Neural progenitor cell (in vitro differentiated cells): ENCODE results near the gene HTT-AS. TPM values are rescaled to one million over a fixed set of nuclear protein-coding genes. Genes with fewer than 3 reads are reported as not detected.

ENCODE experiments used
- DNase-seq: peaks from one replicate; pipeline ENCODE4 v3.0.0-alpha.2; 2016; ENCODE audit warnings: low spot score
- H2AFZ ChIP-seq: fragments of 200-600 bp; sonication (generic); replicated peaks from 2 replicates; pipeline ENCODE4 v1.6.1; 2016; ENCODE audit warnings: antibody characterized with exemption
- H3F3A ChIP-seq: fragments of 200-600 bp; sonication (generic); 2 replicates; pipeline ENCODE4 v1.6.1; 2016; ENCODE audit warnings: antibody characterized with exemption, low read depth
- H3K27ac ChIP-seq: fragments of 200-600 bp; sonication (generic); 2 replicates; pipeline ENCODE4 v1.5.1; 2016; ENCODE audit warnings: mild to moderate bottlenecking
- H3K27me3 ChIP-seq: fragments of 200-600 bp; sonication (generic); 2 replicates; pipeline ENCODE4 v1.6.1; 2016; ENCODE audit warnings: mild to moderate bottlenecking, moderate library complexity
- H3K36me3 ChIP-seq: fragments of 200-600 bp; sonication (generic); 2 replicates; pipeline ENCODE4 v1.5.1; 2016
- H3K4me1 ChIP-seq: fragments of 200-600 bp; sonication (generic); 2 replicates; pipeline ENCODE4 v1.6.1; 2016; ENCODE audit warnings: mixed run types
- H3K4me2 ChIP-seq: fragments of 200-600 bp; sonication (generic); 2 replicates; pipeline ENCODE4 v1.6.1; 2016
- H3K4me3 ChIP-seq: fragments of 200-600 bp; sonication (generic); 2 replicates; pipeline ENCODE4 v1.5.1; 2016
- H3K79me2 ChIP-seq: fragments of 200-600 bp; sonication (generic); 2 replicates; pipeline ENCODE4 v1.6.1; 2016; ENCODE audit warnings: low read depth
- H3K9ac ChIP-seq: fragments of 200-600 bp; sonication (generic); 2 replicates; pipeline ENCODE4 v1.6.1; 2016
- H3K9me3 ChIP-seq: fragments of 200-600 bp; sonication (generic); 2 replicates; pipeline ENCODE4 v1.5.1; 2016; ENCODE audit warnings: low read depth
- H4K20me1 ChIP-seq: fragments of 200-600 bp; sonication (generic); 2 replicates; pipeline ENCODE4 v1.6.1; 2016; ENCODE audit warnings: low read depth
- H3K27ac Mint-ChIP-seq: 3 replicates; pipeline ENCODE4 v1.8.0; 2021; ENCODE audit warnings: mixed read lengths
- H3K27me3 Mint-ChIP-seq: 2 replicates; pipeline ENCODE4 v1.8.0; 2022; ENCODE audit warnings: low read depth, mild to moderate bottlenecking, inconsistent platforms, moderate library complexity, mixed read lengths; ENCODE audit not compliant: insufficient read depth
- H3K36me3 Mint-ChIP-seq: 3 replicates; pipeline ENCODE4 v1.8.0; 2021; ENCODE audit warnings: mixed read lengths
- H3K4me1 Mint-ChIP-seq: 3 replicates; pipeline ENCODE4 v1.8.0; 2021; ENCODE audit warnings: mixed read lengths
- H3K4me3 Mint-ChIP-seq: 3 replicates; pipeline ENCODE4 v1.8.0; 2021; ENCODE audit warnings: mild to moderate bottlenecking, moderate library complexity, mixed read lengths
- H3K9me3 Mint-ChIP-seq: 3 replicates; pipeline ENCODE4 v1.8.0; 2020; ENCODE audit warnings: mixed read lengths
- EZH2 ChIP-seq: fragments of 200-600 bp; sonication (generic); IDR thresholded peaks from 2 replicates; pipeline ENCODE4 v1.6.1; 2017; ENCODE audit warnings: antibody characterized with exemption, mild to moderate bottlenecking, moderate library complexity
- EZH2phosphoT487 ChIP-seq: fragments of 200-600 bp; sonication (generic); IDR thresholded peaks from 2 replicates; pipeline ENCODE4 v1.6.1; 2017; ENCODE audit warnings: antibody characterized with exemption
- total RNA-seq: library from RNA; depleted of rRNA; stranded (reverse); fragments of >200 nt; gene quantifications from 2 replicates; pipeline ENCODE4 v1.2.3, GENCODE V29; 2015; ENCODE audit warnings: low replicate concordance
- TF ChIP-seq, protein P1 (sequence below): fragments of 200-600 bp; sonication (generic); IDR thresholded peaks from 2 replicates; pipeline ENCODE4 v1.5.1; 2017; ENCODE audit warnings: antibody characterized with exemption, mild to moderate bottlenecking

The HTT-AS gene
- total RNA-seq, 1 donor from 2014 or later, result not detected

DNA sequence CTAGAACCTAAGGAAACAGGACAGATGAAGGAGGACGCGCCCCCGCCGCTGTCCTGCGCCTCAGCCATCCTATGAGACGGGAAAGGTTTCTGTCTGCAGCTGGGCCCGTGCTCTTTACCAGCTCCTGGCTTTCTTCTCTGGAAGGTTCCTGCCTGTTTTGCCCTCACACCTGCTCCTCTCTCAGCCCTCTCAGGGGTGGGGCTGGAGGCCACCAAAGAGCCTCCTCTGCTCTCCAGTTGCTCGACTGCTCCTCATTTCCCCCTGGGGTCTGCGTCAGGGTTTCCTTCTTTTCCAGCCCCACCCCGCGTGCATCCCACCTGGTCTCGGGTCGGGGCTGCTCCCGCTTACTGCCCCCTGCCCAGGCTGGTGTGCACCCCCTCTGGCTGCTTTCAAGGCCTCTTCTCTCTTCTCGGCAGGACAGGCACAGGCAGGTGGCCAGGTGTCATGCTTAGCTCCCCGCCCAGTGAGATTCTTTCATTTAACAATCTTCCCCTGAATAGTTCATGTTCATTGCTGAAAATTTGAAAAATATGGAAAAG lies 4.6 kb downstream of the HTT-AS start:
- H3K27ac ChIP-seq, result no peak overlapping the region
- peaks cover 7% of the 10 kb centered on the region for H3K4me1 Mint-ChIP-seq
- H3K9me3 Mint-ChIP-seq, result peaks cover 4% of the 10 kb centered on the region
- peaks cover 8% of the 10 kb centered on the region for H3K27me3 Mint-ChIP-seq
- no peaks in the 10 kb centered on the region for H3K27me3 ChIP-seq
- no peaks in the 10 kb centered on the region for H4K20me1 ChIP-seq
- H3K79me2 ChIP-seq, result no peaks in the 10 kb centered on the region
- H2AFZ ChIP-seq, result no peak overlapping the region
- H3K4me2 ChIP-seq, result no peak overlapping the region
- peaks cover 2% of the 10 kb centered on the region for H3K36me3 Mint-ChIP-seq
- no peak for DNase-seq
- no peaks in the 10 kb centered on the region for H3K36me3 ChIP-seq
- no peak overlapping the region for H3K9ac ChIP-seq
- H3K9me3 ChIP-seq, result no peaks in the 10 kb centered on the region
- TF ChIP-seq, protein P1, sequence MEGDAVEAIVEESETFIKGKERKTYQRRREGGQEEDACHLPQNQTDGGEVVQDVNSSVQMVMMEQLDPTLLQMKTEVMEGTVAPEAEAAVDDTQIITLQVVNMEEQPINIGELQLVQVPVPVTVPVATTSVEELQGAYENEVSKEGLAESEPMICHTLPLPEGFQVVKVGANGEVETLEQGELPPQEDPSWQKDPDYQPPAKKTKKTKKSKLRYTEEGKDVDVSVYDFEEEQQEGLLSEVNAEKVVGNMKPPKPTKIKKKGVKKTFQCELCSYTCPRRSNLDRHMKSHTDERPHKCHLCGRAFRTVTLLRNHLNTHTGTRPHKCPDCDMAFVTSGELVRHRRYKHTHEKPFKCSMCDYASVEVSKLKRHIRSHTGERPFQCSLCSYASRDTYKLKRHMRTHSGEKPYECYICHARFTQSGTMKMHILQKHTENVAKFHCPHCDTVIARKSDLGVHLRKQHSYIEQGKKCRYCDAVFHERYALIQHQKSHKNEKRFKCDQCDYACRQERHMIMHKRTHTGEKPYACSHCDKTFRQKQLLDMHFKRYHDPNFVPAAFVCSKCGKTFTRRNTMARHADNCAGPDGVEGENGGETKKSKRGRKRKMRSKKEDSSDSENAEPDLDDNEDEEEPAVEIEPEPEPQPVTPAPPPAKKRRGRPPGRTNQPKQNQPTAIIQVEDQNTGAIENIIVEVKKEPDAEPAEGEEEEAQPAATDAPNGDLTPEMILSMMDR, result no peak
- TF ChIP-seq EZH2, result no peak
- H3K4me1 ChIP-seq, result peaks cover 7% of the 10 kb centered on the region
- no peak overlapping the region for H3K4me3 ChIP-seq
- no peak overlapping the region for H3K27ac Mint-ChIP-seq
- H3K4me3 Mint-ChIP-seq, result no peak overlapping the region
- H3F3A ChIP-seq, result no peaks in the 10 kb centered on the region

DNA sequence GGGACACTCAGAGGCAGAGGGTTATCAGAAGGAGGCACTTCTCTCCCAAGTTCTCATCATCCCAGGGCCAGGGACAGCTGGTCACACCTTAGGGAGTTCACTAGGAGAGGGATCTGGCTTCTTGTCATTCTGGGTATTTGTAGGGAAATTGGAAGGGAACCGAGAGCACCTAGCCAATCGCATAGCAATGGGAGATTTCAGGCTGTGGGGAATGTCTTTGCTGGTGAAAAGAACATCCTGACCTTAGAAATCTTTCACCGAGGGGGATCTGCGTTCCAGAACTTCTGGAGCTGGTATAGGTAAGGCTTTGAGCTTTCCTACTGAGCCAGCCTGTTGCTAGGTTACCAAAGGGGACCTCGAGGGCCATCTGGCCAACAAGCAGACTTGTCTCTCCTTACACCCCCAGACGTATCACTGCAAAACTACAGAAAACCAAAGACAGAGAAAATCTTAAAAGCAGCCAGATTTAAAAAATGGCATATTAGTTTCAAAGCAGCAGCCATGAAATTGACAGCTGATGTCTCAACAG lies 6.8 kb downstream of the HTT-AS start:
- H3K4me2 ChIP-seq, result no peak overlapping the region
- no peaks in the 10 kb centered on the region for H3K79me2 ChIP-seq
- no peaks in the 10 kb centered on the region for H3K4me1 ChIP-seq
- Mint-ChIP-seq H3K4me3 (no peak overlapping the region), H3K27me3 (peaks cover 5% of the 10 kb centered on the region), H3K27ac (no peak overlapping the region), H3K9me3 (peaks cover 5% of the 10 kb centered on the region), H3K4me1 (peaks cover 7% of the 10 kb centered on the region), H3K36me3 (peaks cover 2% of the 10 kb centered on the region)
- TF ChIP-seq EZH2phosphoT487, result no peak
- TF ChIP-seq EZH2, result no peak
- TF ChIP-seq, protein P1, result no peak
- H3F3A ChIP-seq, result no peaks in the 10 kb centered on the region
- no peaks in the 10 kb centered on the region for H3K9me3 ChIP-seq
- H3K27ac ChIP-seq, result no peak overlapping the region
- H3K36me3 ChIP-seq, result no peaks in the 10 kb centered on the region
- DNase-seq, result no peak
- no peaks in the 10 kb centered on the region for H4K20me1 ChIP-seq
- H3K9ac ChIP-seq, result no peak overlapping the region
- no peak overlapping the region for H3K4me3 ChIP-seq
- H2AFZ ChIP-seq, result no peak overlapping the region
- H3K27me3 ChIP-seq, result no peaks in the 10 kb centered on the region

DNA sequence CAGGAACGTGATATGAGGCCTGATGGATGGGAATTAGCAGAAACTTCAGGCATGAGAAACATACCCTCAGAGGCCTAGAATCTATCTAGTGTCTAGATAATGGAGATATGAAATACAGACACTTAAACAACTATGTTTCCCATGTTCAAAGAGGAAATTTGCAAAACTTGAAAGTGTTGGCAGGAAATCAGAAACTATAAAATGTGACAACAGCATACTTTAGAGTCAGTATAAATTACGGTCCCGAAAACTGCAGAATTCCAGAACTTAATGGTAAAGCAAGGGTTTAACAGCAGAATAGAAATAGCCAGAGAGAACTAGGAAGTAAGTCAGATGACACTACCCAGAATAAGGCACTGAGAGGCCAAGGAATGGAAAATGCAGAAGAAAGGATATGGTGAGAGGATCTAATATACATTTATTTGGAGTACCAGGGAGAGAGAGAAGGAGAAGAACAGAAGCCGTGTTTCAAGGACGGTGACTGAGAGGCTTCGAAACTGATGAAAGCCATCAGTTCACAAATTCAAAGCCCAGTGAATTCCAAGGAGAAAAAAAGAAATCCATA lies 7.4 kb downstream of the HTT-AS start:
- Histone ChIP-seq H3K4me1 (no peaks in the 10 kb centered on the region), H3K4me2 (no peak overlapping the region), H3K79me2 (no peaks in the 10 kb centered on the region), H3K9me3 (no peaks in the 10 kb centered on the region), H3K4me3 (no peak overlapping the region), H4K20me1 (no peaks in the 10 kb centered on the region), H3K27me3 (no peaks in the 10 kb centered on the region), H2AFZ (no peak overlapping the region), H3K27ac (no peak overlapping the region), H3K9ac (no peak overlapping the region), H3K36me3 (no peaks in the 10 kb centered on the region), H3F3A (no peaks in the 10 kb centered on the region)
- peaks cover 8% of the 10 kb centered on the region for H3K9me3 Mint-ChIP-seq
- H3K27me3 Mint-ChIP-seq, result peaks cover 8% of the 10 kb centered on the region
- no peak overlapping the region for H3K27ac Mint-ChIP-seq
- no peak for DNase-seq
- H3K4me3 Mint-ChIP-seq, result no peak overlapping the region
- peaks cover 7% of the 10 kb centered on the region for H3K4me1 Mint-ChIP-seq
- TF ChIP-seq EZH2, result no peak
- TF ChIP-seq, protein P1, result no peak
- no peak for TF ChIP-seq EZH2phosphoT487
- peaks cover 2% of the 10 kb centered on the region for H3K36me3 Mint-ChIP-seq
